GM12891 (cell line): ENCODE data around the gene CLEC4M.

Experiments used
- POLR2A ChIP-seq: IDR thresholded peaks from 2 replicates; pipeline ENCODE4 v1.6.1; 2011; ENCODE audit warnings: low read depth, low read length, control low read depth
- POLR2AphosphoS5 ChIP-seq: IDR thresholded peaks from 2 replicates; pipeline ENCODE4 v1.6.1; 2011; ENCODE audit warnings: low read depth, low read length, control low read depth
- POU2F2 ChIP-seq: IDR thresholded peaks from 2 replicates; pipeline ENCODE4 v1.6.1; 2011; ENCODE audit warnings: low read depth, mild to moderate bottlenecking, control low read depth, low read length, moderate library complexity
- SPI1 ChIP-seq: IDR thresholded peaks from 2 replicates; pipeline ENCODE4 v1.6.1; 2011; ENCODE audit warnings: low read depth, low read length, control low read depth
- TAF1 ChIP-seq: IDR thresholded peaks from 2 replicates; pipeline ENCODE4 v1.6.1; 2011; ENCODE audit warnings: low read depth, low read length, control low read depth

- TF ChIP-seq POLR2AphosphoS5 (no peak), POLR2A (no peak), TAF1 (no peak), SPI1 (no peak; the same call in 1 of the 2 replicates), POU2F2 (peak; percentile 81)
These were observed 9.8 kb downstream of the CLEC4M start for GRCh38 chr19:7772752-7773291.
